Lower lobe of right lung (tissue), 2 donors: ENCODE data around the gene EPB41L4B. TPM values are rescaled to one million over a fixed set of nuclear protein-coding genes. Genes with fewer than 3 reads are reported as not detected.

ENCODE experiments used
- ATAC-seq, 2 donors: fragments of 200-7000 bp; cut with Tn5 transposase; one replicate each; pipeline ENCODE4 v1.9.1; 2020 to 2022; ENCODE audit warnings: mild to moderate bottlenecking in 2 of 2, moderate library complexity in 2 of 2
- DNase-seq: peaks from one replicate; pipeline ENCODE4 v3.0.0-alpha.2; 2020
- H3K27ac ChIP-seq: fragments of 200-600 bp; one replicate; pipeline ENCODE4 v1.8.0; 2022
- H3K27me3 ChIP-seq: fragments of 200-600 bp; one replicate; pipeline ENCODE4 v1.8.0; 2022; ENCODE audit warnings: low read depth
- H3K36me3 ChIP-seq: fragments of 200-600 bp; one replicate; pipeline ENCODE4 v1.8.0; 2022; ENCODE audit warnings: mild to moderate bottlenecking
- H3K4me1 ChIP-seq: fragments of 200-600 bp; one replicate; pipeline ENCODE4 v1.8.0; 2022
- H3K4me3 ChIP-seq: fragments of 200-600 bp; one replicate; pipeline ENCODE4 v1.8.0; 2022; ENCODE audit warnings: mild to moderate bottlenecking
- H3K9me3 ChIP-seq: fragments of 200-600 bp; one replicate; pipeline ENCODE4 v1.8.0; 2022
- CTCF ChIP-seq: fragments of 200-600 bp; IDR thresholded peaks from one replicate; pipeline ENCODE4 v1.8.0; 2022; ENCODE audit warnings: antibody characterized with exemption, mild to moderate bottlenecking
- intact Hi-C: fragments of 100-400 bp; cut with DNase I; formaldehyde crosslinking; loops from one replicate; pipeline ENCODE4 v1.11.0; 2022
- total RNA-seq: library from RNA; stranded (reverse); fragmentation: NEBNext Ultra II Directional; extraction: Animal tissue kit (Norgen Biotek cat#: 25700); gene quantifications from one replicate; pipeline ENCODE4 v1.2.1, GENCODE V29; 2021
- donor health status: DM: no; HTN: yes; CAD: no; lungs with severe emphysema.

The EPB41L4B gene
- total RNA-seq, 1 donor from 2014 or later: 12.1 TPM

GRCh38 chr9:109269839-109270238 is 51.0 kb downstream of the EPB41L4B start:
- H3K4me1 ChIP-seq: no peaks in the 10 kb centered on the region
- ATAC-seq: no peak
- DNase-seq: no peak
- no peaks in the 10 kb centered on the region for H3K36me3 ChIP-seq
- intact Hi-C loops: no loop called here
- no peak for TF ChIP-seq CTCF
- peaks cover 3% of the 10 kb centered on the region for H3K27me3 ChIP-seq
- no peaks in the 10 kb centered on the region for H3K9me3 ChIP-seq
- H3K27ac ChIP-seq: no peak overlapping the region
- H3K4me3 ChIP-seq: no peak overlapping the region

- no peak overlapping the region for H3K27ac ChIP-seq
- TF ChIP-seq CTCF: no peak
- DNase-seq (no peak), ATAC-seq (no peak)
- no peak overlapping the region for H3K4me3 ChIP-seq
- H3K27me3 ChIP-seq: peaks cover 3% of the 10 kb centered on the region
- intact Hi-C loops: no loop called here
- no peaks in the 10 kb centered on the region for H3K9me3 ChIP-seq
- H3K4me1 ChIP-seq: no peaks in the 10 kb centered on the region
- H3K36me3 ChIP-seq: no peaks in the 10 kb centered on the region
Measured at GRCh38 chr9:109269081-109269480, 51.8 kb downstream of the EPB41L4B start.

- Histone ChIP-seq H3K4me1 (no peaks in the 10 kb centered on the region), H3K4me3 (no peak overlapping the region), H3K36me3 (no peaks in the 10 kb centered on the region), H3K9me3 (no peaks in the 10 kb centered on the region), H3K27me3 (no peaks in the 10 kb centered on the region), H3K27ac (no peak overlapping the region)
- ATAC-seq: no peak
- no peak for TF ChIP-seq CTCF
- intact Hi-C loops: no loop called here
- no peak for DNase-seq
Measured at GRCh38 chr9:109267555-109267954, 53.3 kb downstream of the EPB41L4B start.

GRCh38 chr9:109264877-109265587 is 55.8 kb downstream of the EPB41L4B start:
- ATAC-seq: no peak

GRCh38 chr9:109263358-109263757 is 57.5 kb downstream of the EPB41L4B start:
- Histone ChIP-seq H3K4me1 (no peaks in the 10 kb centered on the region), H3K27ac (no peak overlapping the region), H3K36me3 (no peaks in the 10 kb centered on the region), H3K4me3 (no peak overlapping the region), H3K9me3 (no peaks in the 10 kb centered on the region), H3K27me3 (no peaks in the 10 kb centered on the region)
- intact Hi-C loops: no loop called here
- DNase-seq: no peak
- TF ChIP-seq CTCF: no peak
- no peak for ATAC-seq

More at GRCh38 chr9:109264877-109265587, 55.8 kb downstream of the EPB41L4B start:
- no peak overlapping the region for H3K4me3 ChIP-seq
- H3K27me3 ChIP-seq: no peaks in the 10 kb centered on the region
- intact Hi-C loops: no loop called here
- no peaks in the 10 kb centered on the region for H3K36me3 ChIP-seq
- H3K27ac ChIP-seq: no peak overlapping the region
- TF ChIP-seq CTCF: no peak
- H3K9me3 ChIP-seq: no peaks in the 10 kb centered on the region
- DNase-seq: no peak
- no peaks in the 10 kb centered on the region for H3K4me1 ChIP-seq
